OCI-LY3 (cell line): ENCODE results near the gene NUB1.

Source experiments
- CTCF ChIP-seq: fragments of 200-600, 300-600 bp; sonication (generic); IDR thresholded peaks from 2 replicates; pipeline ENCODE4 v1.5.1; 2014; ENCODE audit warnings: antibody characterized with exemption, low read length, low read depth
- EZH2phosphoT487 ChIP-seq: fragments of 200-600 bp; shearing (Covaris generic); IDR thresholded peaks from 2 replicates; pipeline ENCODE4 v1.6.1; 2018; ENCODE audit warnings: antibody characterized with exemption, mixed run types, low read depth

- no peak for TF ChIP-seq CTCF
- TF ChIP-seq EZH2phosphoT487, result no peak
Observed at GRCh38 chr7:151403764-151404163, 62.2 kb downstream of the NUB1 start.
